HepG2 (cell line): ENCODE results near the gene ZDHHC7. TPM values are rescaled to one million over a fixed set of nuclear protein-coding genes. Genes with fewer than 3 reads are reported as not detected.

Source experiments
- BRF2 ChIP-seq: sonication (generic); formaldehyde crosslinking; IDR thresholded peaks from 2 replicates; pipeline ENCODE4 v1.8.1; 2022; ENCODE audit warnings: mild to moderate bottlenecking, missing genetic modification reagents
- CSRNP1 ChIP-seq: sonication (generic); formaldehyde crosslinking; IDR thresholded peaks from 2 replicates; pipeline ENCODE4 v1.8.1; 2023; ENCODE audit warnings: mild to moderate bottlenecking, missing genetic modification reagents
- IRF2 ChIP-seq: IDR thresholded peaks from 2 replicates; pipeline ENCODE4 v1.6.1; 2018; ENCODE audit warnings: missing genetic modification reagents, missing compliant biosample characterization
- KAT7 ChIP-seq: IDR thresholded peaks from 2 replicates; pipeline ENCODE4 v1.6.1; 2018; ENCODE audit warnings: borderline replicate concordance, missing compliant biosample characterization
- MAF1 ChIP-seq: sonication (generic); formaldehyde crosslinking; IDR thresholded peaks from 2 replicates; pipeline ENCODE4 v1.5.0; 2020; ENCODE audit warnings: missing genetic modification reagents, borderline replicate concordance
- MTA1 ChIP-seq: sonication (generic); formaldehyde crosslinking; IDR thresholded peaks from 2 replicates; pipeline ENCODE4 v1.4.0; 2020; ENCODE audit warnings: missing genetic modification reagents, mild to moderate bottlenecking, borderline replicate concordance
- MTF2 ChIP-seq: sonication (generic); formaldehyde crosslinking; IDR thresholded peaks from 2 replicates; pipeline ENCODE4 v1.5.0; 2020; ENCODE audit warnings: missing genetic modification reagents, borderline replicate concordance
- NFIB ChIP-seq: sonication (generic); formaldehyde crosslinking; IDR thresholded peaks from 2 replicates; pipeline ENCODE4 v1.9.0; 2021; ENCODE audit warnings: missing genetic modification reagents, mild to moderate bottlenecking, borderline replicate concordance
- NR2F1 ChIP-seq, 2 experiments: fragments of 450-650 bp in 1 of 2; formaldehyde crosslinking in 1 of 2; IDR thresholded peaks; 2 replicates each; pipeline versions ENCODE4 v1.5.0 to v1.6.1; 2016 to 2020; ENCODE audit warnings: mild to moderate bottlenecking in 1 of 2, missing compliant biosample characterization in 1 of 2, missing genetic modification reagents in 1 of 2, moderate library complexity in 1 of 2
- RARA ChIP-seq: IDR thresholded peaks from 2 replicates; pipeline ENCODE4 v1.6.1; 2016; ENCODE audit warnings: missing genetic modification reagents, missing compliant biosample characterization
- RFX1 ChIP-seq: fragments of 450-650 bp; IDR thresholded peaks from 2 replicates; pipeline ENCODE4 v1.6.1; 2017
- SP4 ChIP-seq: sonication (generic); formaldehyde crosslinking; IDR thresholded peaks from 2 replicates; pipeline ENCODE4 v1.8.1; 2023; ENCODE audit warnings: mild to moderate bottlenecking, missing genetic modification reagents
- TMF1 ChIP-seq: sonication (generic); formaldehyde crosslinking; IDR thresholded peaks from 2 replicates; pipeline ENCODE4 v1.8.1; 2022; ENCODE audit warnings: low read depth, missing genetic modification reagents
- ZFP36 ChIP-seq: fragments of 150-350 bp; IDR thresholded peaks from 2 replicates; pipeline ENCODE4 v1.6.1; 2018; ENCODE audit warnings: borderline replicate concordance, low read length, low read depth; ENCODE audit not compliant: partially characterized antibody
- ZNF580 ChIP-seq: IDR thresholded peaks from 2 replicates; pipeline ENCODE4 v1.6.1; 2016; ENCODE audit warnings: low read depth, borderline replicate concordance
- ZNF629 ChIP-seq: sonication (generic); formaldehyde crosslinking; conservative IDR thresholded peaks from 2 replicates; pipeline ENCODE4 v1.5.0; 2020; ENCODE audit warnings: missing genetic modification reagents
- ZNF646 ChIP-seq: sonication (generic); formaldehyde crosslinking; IDR thresholded peaks from 2 replicates; pipeline ENCODE4 v1.9.0; 2021; ENCODE audit warnings: mild to moderate bottlenecking, missing genetic modification reagents
- polyA plus RNA-seq, 8 experiments: library from polyadenylated mRNA; depleted of rRNA in 3 of 8; stranded (reverse) in 7 of 8; unstranded in 1 of 8; fragments of >200 nt; fragmentation: Illumina TruSeq in 4 of 8; extraction: Trizol in 4 of 8; gene quantifications; 2 replicates each; pipeline versions ENCODE4 v1.2.1 to v1.2.3, GENCODE V29; 2011 to 2016; ENCODE audit warnings: low read depth in 4 of 8, missing spikeins in 1 of 8, mixed read lengths in 1 of 8; ENCODE audit not compliant: insufficient read depth in 1 of 8
- total RNA-seq, 5 experiments: library from RNA; depleted of rRNA; stranded (reverse); fragments of >200 nt; fragmentation: Illumina TruSeq; extraction: Trizol; gene quantifications; 2 replicates each; pipeline ENCODE4 v1.2.3, GENCODE V29; 2016; ENCODE audit warnings: low read depth in 1 of 5

The ZDHHC7 gene
- total and polyA plus RNA-seq, 2 of the 13 experiments (the other 11 are each of a cell fraction or from before 2014, with no cell fraction given) = 46.8 to 67.6 TPM

- TF ChIP-seq ZNF646 = no peak
- TF ChIP-seq RFX1 = no peak
- TF ChIP-seq SP4 (CRISPR knock-in tag) = no peak
- TF ChIP-seq RARA = 0 out of 2 replicates have a peak, but pooled peaks have one; percentile 9
- TF ChIP-seq MAF1 (CRISPR knock-in tag) = no peak
- TF ChIP-seq NFIB (CRISPR knock-in tag) = no peak
- TF ChIP-seq MTA1 (CRISPR knock-in tag) = no peak
- no peak for TF ChIP-seq ZFP36
- TF ChIP-seq TMF1 (CRISPR knock-in tag) = no peak
- no peak for TF ChIP-seq BRF2 (CRISPR knock-in tag)
- 0 out of 2 replicates have a peak, but pooled peaks have one; percentile 23 for TF ChIP-seq ZNF629 (CRISPR knock-in tag)
- no peak for TF ChIP-seq IRF2 (CRISPR knock-in tag)
- no peak for TF ChIP-seq ZNF580 (CRISPR knock-in tag)
- no peak for TF ChIP-seq KAT7
- no peak for TF ChIP-seq NR2F1 (CRISPR knock-in tag; IDR thresholded peaks at IDR 0.05)
- no peak for TF ChIP-seq CSRNP1
- no peak for TF ChIP-seq MTF2 (CRISPR knock-in tag)
Measured at GRCh38 chr16:84960942-84961341, 50.4 kb downstream of the ZDHHC7 start (continued).
